SIG-M5 treated with dmso at 0.1 percent for 504 hours (cell line): Measurements from ENCODE around the gene STPG3.

Experiments
- DNase-seq: peaks from one replicate; lab custom pipeline; 2025; ENCODE audit not compliant: unreplicated experiment; lab: John Stamatoyannopoulos, UW

Gene STPG3

DNA sequence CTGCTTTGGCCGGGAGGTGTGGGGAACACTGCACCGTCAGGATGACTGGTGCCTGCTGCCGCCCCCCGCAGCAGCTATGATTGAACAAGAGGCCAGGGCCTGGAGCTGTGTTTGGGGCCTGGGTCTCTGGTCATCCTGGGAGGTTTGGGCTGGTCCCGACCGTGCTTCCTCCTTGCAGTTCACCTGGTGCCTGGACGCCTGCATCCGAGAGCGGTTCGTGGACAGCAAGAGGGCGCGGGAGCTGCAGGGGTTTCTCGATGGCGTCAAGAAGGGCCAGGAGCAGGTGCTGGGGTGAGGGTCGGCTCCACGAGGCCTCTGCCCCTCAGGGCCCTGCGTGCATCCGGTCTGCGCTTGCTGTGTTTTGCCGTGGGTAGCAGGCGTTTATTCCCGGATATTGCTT is 13.0 kb downstream of the STPG3 start:
- no peak for DNase-seq

- DNase-seq: no peak
These were observed 14.5 kb downstream of the STPG3 start for GRCh38 chr9:137265496-137266161.

DNA sequence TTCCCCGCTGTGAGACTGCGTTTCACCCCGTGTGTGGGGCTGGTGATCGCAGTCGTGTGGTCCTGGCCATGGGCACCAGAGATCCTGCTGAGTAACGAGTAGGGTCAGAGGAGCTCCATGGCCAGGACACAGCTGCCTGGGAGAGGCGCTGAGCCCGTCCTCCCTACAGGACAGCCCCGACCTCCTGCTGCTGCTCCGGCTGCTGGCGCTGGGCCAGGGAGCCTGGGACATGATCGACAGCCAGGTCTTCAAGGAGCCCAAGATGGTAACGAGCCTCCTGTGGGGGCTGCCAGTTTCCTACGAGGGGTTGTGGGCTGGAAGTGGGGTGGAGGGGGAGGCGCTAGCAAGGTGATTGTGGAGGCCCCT is 15.1 kb downstream of the STPG3 start:
- no peak for DNase-seq

- DNase-seq: no peak
These were observed 15.7 kb downstream of the STPG3 start for GRCh38 chr9:137266585-137267453.

- DNase-seq: no peak
These were observed 16.9 kb downstream of the STPG3 start for GRCh38 chr9:137267933-137268355.

GRCh38 chr9:137268538-137269201 is 17.6 kb downstream of the STPG3 start:
- DNase-seq: no peak

GRCh38 chr9:137269231-137269772 is 18.2 kb downstream of the STPG3 start:
- no peak for DNase-seq

- DNase-seq: no peak
These were observed 20.0 kb downstream of the STPG3 start for GRCh38 chr9:137270929-137271695.

DNA sequence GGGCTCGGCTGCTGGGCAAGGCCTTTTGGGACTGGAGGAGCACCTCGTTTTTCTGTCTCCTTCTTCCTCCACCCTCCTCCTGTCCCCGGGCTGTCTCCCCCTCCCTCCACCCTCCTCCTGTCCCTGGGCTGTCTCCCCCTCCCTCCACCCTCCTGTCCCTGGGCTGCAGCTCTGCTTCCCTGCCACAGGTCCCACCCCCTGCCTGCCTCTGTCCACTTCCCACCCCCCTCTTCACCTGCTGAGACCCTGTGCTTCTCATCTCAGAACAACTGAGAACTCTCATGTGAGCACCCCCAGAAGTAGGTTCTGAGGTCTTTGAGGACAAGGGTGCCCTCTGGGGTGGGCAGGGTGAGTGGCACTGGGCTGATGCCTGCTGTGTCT is 20.6 kb downstream of the STPG3 start:
- DNase-seq: no peak

DNA sequence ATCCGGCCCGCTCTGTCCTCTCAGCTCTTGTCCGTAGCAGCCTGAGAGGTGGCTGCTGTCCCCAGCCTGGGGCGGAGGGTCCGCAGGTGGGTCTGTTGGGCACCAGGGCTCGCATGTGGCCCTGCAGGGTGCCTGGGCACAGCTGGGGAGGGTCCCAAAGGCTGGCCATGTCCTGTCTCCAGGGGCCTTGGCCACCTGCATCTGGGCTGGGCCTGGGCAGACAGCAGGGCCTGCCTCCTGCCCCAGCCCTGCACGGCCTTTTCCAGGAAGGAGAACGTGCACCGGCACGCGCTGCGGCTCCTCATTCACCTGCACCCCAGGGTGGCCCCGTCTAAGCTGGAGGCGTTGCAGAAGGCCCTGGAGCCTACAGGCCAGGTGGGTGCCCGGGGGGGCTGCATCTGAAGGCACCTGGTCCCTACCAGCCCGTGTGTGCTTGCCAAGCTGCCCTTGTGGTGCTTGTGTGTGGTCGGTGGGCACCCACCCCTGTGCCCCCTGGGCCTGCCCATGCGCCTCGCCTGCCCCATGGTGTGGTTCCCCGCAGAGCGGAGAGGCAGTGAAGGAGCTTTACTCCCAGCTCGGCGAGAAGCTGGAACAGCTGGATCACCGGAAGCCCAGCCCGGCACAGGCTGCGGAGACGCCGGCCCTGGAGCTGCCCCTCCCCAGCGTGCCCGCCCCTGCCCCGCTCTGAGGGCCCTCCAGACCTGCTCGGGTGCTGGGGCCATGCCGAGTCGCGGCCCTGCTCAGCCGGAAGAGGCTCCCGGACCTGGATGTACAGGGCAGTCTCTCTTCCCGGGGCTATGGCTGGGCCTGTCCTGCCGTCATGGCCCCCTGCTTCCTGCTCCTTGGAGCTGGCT is 21.4 kb downstream of the STPG3 start:
- no peak for DNase-seq

- no peak for DNase-seq
These were observed 22.0 kb downstream of the STPG3 start for GRCh38 chr9:137273095-137273490.

DNA sequence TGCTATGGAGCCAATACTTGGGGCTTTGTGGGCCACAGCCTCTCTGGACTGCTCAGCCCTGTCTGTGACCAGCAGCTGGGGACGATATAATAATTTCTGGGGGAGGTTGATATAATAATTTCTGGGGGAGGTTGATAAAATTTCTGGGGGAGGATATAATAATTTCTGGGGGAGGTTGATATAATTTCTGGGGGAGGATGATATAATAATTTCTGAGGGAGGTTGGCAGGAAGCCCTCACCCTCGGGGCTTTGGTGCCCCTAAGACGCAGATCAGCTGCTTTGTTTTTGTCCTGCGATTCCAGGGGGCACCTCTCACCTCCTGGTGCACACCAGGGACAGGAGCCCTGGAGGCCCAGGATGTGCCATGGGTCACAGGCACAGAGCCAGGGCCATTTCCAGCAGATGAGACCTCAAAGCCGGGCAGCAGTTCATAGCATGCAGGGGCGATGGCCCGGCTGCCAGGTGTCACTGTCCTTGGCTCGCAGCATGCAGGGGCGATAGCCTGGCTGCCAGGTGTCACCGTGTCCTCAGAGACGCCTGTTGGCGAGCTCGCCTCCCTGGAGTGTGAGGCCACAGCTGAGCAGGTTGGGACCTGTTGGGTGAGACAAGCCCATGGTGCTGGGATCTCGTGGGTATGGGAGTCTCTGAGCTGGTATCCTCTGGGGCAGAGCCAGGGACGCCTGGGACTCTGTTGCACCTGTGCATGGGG is 22.7 kb downstream of the STPG3 start:
- no peak for DNase-seq

DNA sequence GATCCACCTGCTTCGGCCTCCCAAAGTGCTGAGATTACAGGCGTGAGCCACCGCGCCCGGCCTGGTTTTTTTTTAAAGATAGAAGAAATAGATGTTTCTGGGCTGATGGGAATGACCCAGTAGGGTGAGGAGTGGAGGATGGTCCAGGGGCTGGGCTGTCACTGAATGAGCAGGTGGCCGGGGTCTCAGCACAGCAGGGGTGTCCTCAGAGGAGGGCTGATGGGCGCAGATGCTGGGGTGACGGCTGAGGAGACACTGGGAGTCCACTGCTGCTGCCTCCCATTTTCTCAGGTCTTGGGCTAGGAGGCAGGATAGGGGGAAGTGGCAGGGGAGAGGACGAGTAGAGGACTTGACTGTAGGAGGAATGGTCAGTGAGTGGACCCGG is 24.1 kb downstream of the STPG3 start:
- DNase-seq: no peak

- DNase-seq: no peak
These were observed 24.7 kb downstream of the STPG3 start for GRCh38 chr9:137275588-137276472.

DNA sequence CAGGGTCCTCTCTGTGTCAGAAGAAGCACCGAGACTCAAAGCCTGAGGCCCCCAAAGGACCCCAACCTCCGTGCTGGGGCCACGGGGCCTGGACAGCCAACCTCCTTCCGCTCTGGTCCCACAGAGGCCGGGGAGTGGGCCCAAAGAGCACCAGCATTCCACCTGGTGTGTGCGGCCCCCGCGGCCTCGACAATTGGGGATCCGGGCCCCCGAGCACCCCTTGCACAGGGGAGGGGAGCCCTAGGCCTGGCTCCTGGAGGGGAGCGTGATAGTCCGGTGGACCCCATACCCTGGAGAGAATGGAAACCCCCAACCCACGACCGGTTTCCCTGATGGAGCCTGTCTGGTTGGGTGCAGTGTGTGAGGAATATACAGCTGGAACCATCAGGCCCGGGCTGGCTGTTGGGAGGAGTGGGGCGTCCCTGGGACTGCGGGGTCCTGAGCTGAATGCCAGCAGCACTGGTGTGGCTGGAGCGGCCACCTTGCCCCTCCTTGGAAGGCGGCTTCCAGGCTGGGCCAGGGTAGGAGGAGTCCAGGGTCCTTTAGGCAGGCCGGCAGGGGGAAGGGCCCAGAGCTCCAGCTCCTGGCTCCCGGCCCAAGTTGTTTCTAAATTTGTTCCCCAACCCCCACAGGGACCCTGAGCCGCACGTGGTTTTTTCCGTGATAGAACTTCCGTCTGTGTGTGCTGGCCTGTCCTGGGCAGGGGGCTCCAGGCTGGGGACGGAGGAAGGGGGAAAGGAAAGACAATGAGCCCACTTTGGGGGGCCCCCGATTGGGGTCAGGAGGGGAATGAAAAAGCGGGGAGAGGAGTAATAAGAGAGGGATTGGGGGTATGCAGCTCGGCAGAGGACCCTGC is 25.6 kb downstream of the STPG3 start:
- DNase-seq: no peak

DNA sequence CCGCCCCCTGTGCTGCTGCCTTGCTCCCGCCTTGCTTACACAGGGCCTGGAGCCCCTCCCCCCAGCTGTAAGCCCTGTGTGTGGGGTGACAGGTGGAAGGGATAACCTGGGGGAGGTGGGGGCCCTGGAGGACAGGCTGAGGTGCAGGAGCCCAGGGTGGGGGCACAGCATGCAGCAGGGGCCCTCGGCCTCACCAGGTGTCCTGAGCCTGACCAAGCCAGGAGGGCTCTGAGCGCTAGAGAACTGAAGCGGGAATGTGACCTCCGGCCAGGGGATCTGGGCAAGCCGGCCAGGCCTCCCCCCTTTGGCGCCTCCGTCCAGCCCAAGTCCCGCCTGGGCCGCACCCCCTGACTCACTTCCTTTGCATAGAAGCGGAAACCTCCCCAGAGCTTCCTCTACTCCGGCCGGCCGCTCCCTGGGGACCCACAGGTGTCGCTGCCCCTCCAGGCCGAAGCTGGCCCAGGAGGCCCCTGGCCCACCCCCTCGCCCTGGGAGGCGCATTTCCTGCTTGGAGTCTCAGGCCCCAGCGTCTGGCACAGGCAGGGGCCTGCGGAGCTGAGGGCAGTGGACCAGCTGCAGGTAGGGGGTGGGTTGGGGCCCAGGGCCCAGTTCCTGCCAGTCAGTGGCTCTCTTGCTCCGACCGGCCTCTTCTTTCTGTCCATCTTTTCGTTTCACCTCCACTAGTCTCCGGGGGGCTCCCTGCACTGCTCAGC is 26.4 kb downstream of the STPG3 start, which contains the start of gene TOR4A:
Gene TOR4A, plus strand, starts transcription at position 398 of the 713 bp plus-strand sequence. CDS start 964 bp downstream, outside the sequence.
- no peak for DNase-seq
